Measurements from ENCODE around the gene MRPS18C. TPM values are rescaled to one million over a fixed set of nuclear protein-coding genes. Genes with fewer than 3 reads are reported as not detected.
A peak's percentile ranks its signal among the peaks of the same experiment; 100 is the strongest.
"Not testable (repeated sequence)": the region's sequence is repeated elsewhere in the genome, so short reads cannot be mapped to it uniquely, and the experiment has no call there.

MRPS18C gene
- total RNA-seq, 1 donor: 20.3 TPM

DNA sequence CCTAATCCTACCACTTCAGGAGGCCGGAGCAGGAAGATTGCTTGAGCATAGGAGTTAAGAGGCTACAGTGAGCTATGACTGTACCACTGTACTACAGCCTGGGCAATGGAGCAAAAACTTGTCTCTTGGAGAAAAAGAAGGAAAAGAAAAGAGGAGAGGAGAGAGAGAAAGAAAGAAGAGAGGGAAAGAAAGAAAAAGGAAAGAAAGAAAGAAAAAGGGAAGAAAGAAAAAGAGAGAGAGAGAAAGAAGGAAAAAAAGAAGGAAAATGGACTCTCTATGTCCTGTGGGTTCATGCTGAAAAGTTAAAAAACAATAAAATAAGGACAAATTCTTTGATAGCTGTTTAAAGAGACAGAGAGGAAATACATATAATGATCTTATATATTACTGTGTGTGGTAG is 42.3 kb downstream of the MRPS18C start:
- no peak for DNase-seq (ENCODE audit: low read depth)
- TF ChIP-seq, protein P1, sequence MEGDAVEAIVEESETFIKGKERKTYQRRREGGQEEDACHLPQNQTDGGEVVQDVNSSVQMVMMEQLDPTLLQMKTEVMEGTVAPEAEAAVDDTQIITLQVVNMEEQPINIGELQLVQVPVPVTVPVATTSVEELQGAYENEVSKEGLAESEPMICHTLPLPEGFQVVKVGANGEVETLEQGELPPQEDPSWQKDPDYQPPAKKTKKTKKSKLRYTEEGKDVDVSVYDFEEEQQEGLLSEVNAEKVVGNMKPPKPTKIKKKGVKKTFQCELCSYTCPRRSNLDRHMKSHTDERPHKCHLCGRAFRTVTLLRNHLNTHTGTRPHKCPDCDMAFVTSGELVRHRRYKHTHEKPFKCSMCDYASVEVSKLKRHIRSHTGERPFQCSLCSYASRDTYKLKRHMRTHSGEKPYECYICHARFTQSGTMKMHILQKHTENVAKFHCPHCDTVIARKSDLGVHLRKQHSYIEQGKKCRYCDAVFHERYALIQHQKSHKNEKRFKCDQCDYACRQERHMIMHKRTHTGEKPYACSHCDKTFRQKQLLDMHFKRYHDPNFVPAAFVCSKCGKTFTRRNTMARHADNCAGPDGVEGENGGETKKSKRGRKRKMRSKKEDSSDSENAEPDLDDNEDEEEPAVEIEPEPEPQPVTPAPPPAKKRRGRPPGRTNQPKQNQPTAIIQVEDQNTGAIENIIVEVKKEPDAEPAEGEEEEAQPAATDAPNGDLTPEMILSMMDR (IDR thresholded peaks at IDR 0.05; ENCODE audit: insufficient read depth, low read depth, low read length): no peak
- H3K4me3 ChIP-seq (ENCODE audit: low read depth, low read length): no peak overlapping the region

DNA sequence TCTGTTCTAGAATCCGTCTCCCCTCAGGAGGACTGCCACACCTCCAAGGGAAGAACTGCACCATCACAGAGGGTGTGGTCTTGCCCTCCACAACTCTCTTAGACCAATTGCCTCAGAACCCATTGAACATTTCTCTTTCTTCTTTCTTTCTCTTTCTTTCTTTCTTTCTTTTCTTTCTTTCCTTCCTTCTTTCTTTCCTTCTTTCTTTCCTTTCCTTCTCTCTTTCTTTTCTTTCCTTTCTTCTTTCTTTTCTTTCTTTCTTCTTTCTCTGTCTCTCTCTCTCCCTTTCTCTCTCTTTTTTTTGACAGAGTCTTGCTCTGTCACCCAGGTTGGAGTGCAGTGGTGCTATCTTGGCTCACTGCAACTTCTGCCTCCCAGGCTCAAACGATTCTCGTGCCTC is 45.8 kb downstream of the MRPS18C start:
- DNase-seq (ENCODE audit: low read depth); H3K4me3 ChIP-seq (ENCODE audit: low read depth, low read length): not testable (repeated sequence)

DNA sequence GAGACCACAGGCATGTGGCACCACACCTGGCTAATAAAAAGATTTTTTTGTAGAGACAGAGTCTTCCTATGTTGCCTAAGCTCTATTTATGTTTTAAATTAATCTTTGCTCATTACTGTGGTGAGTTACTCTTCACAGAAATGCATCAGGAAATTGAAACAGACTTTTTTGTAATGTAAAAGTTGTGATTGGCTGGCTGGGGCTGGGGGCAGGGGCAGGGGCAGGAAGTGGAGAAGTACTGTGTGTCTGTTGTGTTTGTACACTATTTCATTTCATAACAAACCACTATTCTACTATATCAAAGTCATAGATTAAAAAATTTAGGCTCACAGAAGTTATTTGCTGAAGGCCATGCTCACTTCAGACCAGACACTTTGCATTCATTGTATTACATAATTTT is 48.1 kb downstream of the MRPS18C start:
- DNase-seq (ENCODE audit: low read depth): no peak
- H3K4me3 ChIP-seq (ENCODE audit: low read depth, low read length): no peak overlapping the region
- TF ChIP-seq, protein P1 (IDR thresholded peaks at IDR 0.05; ENCODE audit: insufficient read depth, low read depth, low read length): no peak

DNA sequence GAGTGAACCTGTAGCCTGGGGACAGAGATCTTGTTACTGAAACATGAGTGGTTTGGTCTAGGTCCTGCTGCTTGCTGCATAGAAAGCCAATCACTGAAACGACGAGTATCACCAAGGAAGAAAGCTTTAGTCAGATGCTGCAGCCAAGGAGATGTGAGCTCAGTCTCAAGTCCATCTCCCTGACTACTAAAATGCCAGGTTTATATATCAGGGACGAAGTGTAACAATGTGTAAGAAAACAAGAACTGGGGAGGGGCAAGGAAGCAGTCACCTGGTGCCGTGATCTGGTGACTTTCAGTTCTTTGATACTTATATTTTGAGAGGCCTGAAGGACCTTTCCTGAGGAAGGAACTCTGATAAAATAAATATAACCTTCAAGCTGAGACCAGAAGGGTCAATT is 48.6 kb downstream of the MRPS18C start:
- TF ChIP-seq, protein P1 (IDR thresholded peaks at IDR 0.05; ENCODE audit: insufficient read depth, low read depth, low read length): no peak
- no peak for DNase-seq (ENCODE audit: low read depth)
- H3K4me3 ChIP-seq (ENCODE audit: low read depth, low read length): no peak overlapping the region

DNA sequence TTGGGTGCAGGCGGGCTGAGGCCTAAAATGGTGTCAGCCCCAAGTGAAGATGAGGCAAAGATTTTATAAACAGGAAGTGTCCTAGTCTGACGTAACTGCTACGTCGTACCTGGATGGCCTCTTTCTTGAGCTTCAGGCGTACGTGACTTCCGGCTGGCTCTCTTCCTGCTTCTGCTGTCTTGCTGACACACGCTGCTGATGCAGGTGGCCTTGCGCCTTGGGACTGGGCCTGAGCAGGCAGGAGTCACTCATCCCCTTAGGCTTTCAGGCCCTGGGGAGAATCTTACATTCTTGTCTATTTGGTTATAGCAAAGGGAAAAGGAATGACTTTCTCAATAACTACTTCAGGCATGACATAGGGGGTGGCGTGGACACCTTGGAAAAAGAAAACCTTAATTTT is 49.1 kb downstream of the MRPS18C start:
- no peak for DNase-seq (ENCODE audit: low read depth)
- H3K4me3 ChIP-seq (ENCODE audit: low read depth, low read length): no peak overlapping the region
- TF ChIP-seq, protein P1 (IDR thresholded peaks at IDR 0.05; ENCODE audit: insufficient read depth, low read depth, low read length): no peak

DNA sequence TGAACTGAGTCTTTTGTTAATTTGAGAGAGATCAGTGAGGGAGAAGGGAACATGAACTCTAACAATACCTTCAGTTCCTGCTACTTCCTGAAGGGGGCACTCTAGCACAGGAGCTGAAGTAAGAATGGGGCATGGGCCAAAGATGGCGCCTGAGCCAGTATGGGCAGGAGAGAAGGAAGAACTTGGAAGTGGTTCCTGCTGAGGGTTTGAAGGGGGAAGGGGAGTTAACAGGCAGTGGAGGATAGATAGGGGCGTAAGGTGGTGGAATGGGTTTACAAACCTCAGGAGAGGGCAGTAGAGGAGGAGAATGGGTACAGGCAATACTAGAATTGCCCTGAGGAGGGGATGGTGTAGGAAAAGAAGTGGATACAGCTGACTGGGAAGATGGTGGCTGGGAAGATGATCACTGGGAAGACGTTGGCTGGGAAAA is 53.3 kb downstream of the MRPS18C start:
- TF ChIP-seq, protein P1 (IDR thresholded peaks at IDR 0.05; ENCODE audit: insufficient read depth, low read depth, low read length): peak; percentile 75
- not testable (repeated sequence) for H3K4me3 ChIP-seq (ENCODE audit: low read depth, low read length)
- peak; percentile 63 for DNase-seq (ENCODE audit: low read depth)

DNA sequence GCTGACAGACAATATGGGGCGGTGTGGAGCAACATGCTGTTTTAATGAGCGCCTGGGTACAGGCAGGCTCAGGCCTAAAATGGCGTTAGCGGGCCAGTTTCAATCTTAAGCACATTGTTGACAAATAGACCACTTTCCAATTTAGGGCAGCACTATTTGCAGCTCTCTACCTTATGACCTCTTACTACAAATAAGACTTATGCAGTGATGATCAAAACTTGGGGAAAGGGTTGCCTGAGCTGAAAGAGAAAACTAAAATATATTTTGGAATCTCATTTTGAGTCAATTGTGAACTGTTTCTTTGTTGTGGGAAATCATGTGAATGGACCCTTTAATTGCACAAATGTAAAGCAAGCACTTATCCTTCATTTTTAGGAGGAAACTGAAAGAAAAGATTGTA is 54.6 kb downstream of the MRPS18C start:
- TF ChIP-seq, protein P1 (IDR thresholded peaks at IDR 0.05; ENCODE audit: insufficient read depth, low read depth, low read length): no peak
- no peak for DNase-seq (ENCODE audit: low read depth)
- no peak overlapping the region for H3K4me3 ChIP-seq (ENCODE audit: low read depth, low read length)

Other genes with a start within 250 kb of the MRPS18C start
- gene COQ2, start 171.3 kb upstream of the MRPS18C start, total RNA-seq: 13.9 and 18.1 TPM in 2 replicates
- under 0.01 and 0.43 TPM in 2 replicates for gene HPSE, start 121.2 kb upstream of the MRPS18C start, total RNA-seq
- 11.6 and 16.8 TPM in 2 replicates for gene HELQ, start 235 bp upstream of the MRPS18C start, total RNA-seq
- gene ABRAXAS1, start 29.0 kb downstream of the MRPS18C start, total RNA-seq: 9.0 and 14.2 TPM in 2 replicates
- gene GPAT3, start 80.0 kb downstream of the MRPS18C start, total RNA-seq: 1.3 and 15.1 TPM in 2 replicates